UCSD-AML1 (cell line): ENCODE results near the gene HMGCS2.

ENCODE experiments used
- DNase-seq: peaks from one replicate; lab custom pipeline; 2025; ENCODE audit not compliant: unreplicated experiment; lab: John Stamatoyannopoulos, UW

The HMGCS2 gene

GRCh38 chr1:119768778-119769177 is at the start of gene HMGCS2:
Gene HMGCS2, minus strand, starts transcription at chr1:119768905. Its CDS starts 61 bp downstream, at chr1:119768844.
- DNase-seq: no peak

GRCh38 chr1:119818181-119818580 is 49.5 kb upstream of the HMGCS2 start:
- no peak for DNase-seq

- DNase-seq: no peak
These were observed 47.7 kb upstream of the HMGCS2 start for GRCh38 chr1:119816407-119816806.

- DNase-seq: no peak
These were observed 47.2 kb upstream of the HMGCS2 start for GRCh38 chr1:119815928-119816327.

- DNase-seq: no peak
These were observed 46.7 kb upstream of the HMGCS2 start for GRCh38 chr1:119815361-119815760.

- no peak for DNase-seq
These were observed 45.6 kb upstream of the HMGCS2 start for GRCh38 chr1:119814288-119814687.

GRCh38 chr1:119811985-119812557 is 43.4 kb upstream of the HMGCS2 start:
- no peak for DNase-seq

GRCh38 chr1:119811387-119811786 is 42.7 kb upstream of the HMGCS2 start, which contains the start of gene REG4:
Gene REG4, minus strand, starts transcription at chr1:119811460. Its CDS starts 2,691 bp downstream, at chr1:119808769.
- DNase-seq: no peak

- peak; percentile 62 for DNase-seq
These were observed 40.4 kb upstream of the HMGCS2 start for GRCh38 chr1:119808972-119809550.

- DNase-seq: no peak
These were observed 39.8 kb upstream of the HMGCS2 start for GRCh38 chr1:119808491-119808890.

- no peak for DNase-seq
These were observed 37.8 kb upstream of the HMGCS2 start for GRCh38 chr1:119806489-119806888.

GRCh38 chr1:119805746-119806145 is 37.0 kb upstream of the HMGCS2 start:
- DNase-seq: no peak

GRCh38 chr1:119805247-119805646 is 36.5 kb upstream of the HMGCS2 start:
- DNase-seq: no peak

GRCh38 chr1:119799599-119800177 is 31.0 kb upstream of the HMGCS2 start:
- no peak for DNase-seq

GRCh38 chr1:119799003-119799402 is 30.3 kb upstream of the HMGCS2 start:
- no peak for DNase-seq

GRCh38 chr1:119797606-119798005 is 28.9 kb upstream of the HMGCS2 start:
- no peak for DNase-seq

- DNase-seq: no peak
These were observed 28.5 kb upstream of the HMGCS2 start for GRCh38 chr1:119797162-119797561.

- no peak for DNase-seq
These were observed 26.8 kb upstream of the HMGCS2 start for GRCh38 chr1:119795261-119796200.

GRCh38 chr1:119794876-119795240 is 26.2 kb upstream of the HMGCS2 start:
- no peak for DNase-seq

- no peak for DNase-seq
These were observed 25.6 kb upstream of the HMGCS2 start for GRCh38 chr1:119794230-119794875.

- no peak for DNase-seq
These were observed 22.7 kb upstream of the HMGCS2 start for GRCh38 chr1:119791377-119791776.
